GM18519 (cell line): ENCODE results near the gene C5orf63.
"Not testable (repeated sequence)": the region's sequence is repeated elsewhere in the genome, so short reads cannot be mapped to it uniquely, and the experiment has no call there.

Experiments
- ATAC-seq: cut with Tn5 transposase; IDR thresholded peaks from one replicate; pipeline ENCODE4 v1.9.1; 2021; ENCODE audit warnings: mild to moderate bottlenecking, moderate library complexity; ENCODE audit not compliant: unreplicated experiment, low FRiP score

Gene C5orf63

DNA sequence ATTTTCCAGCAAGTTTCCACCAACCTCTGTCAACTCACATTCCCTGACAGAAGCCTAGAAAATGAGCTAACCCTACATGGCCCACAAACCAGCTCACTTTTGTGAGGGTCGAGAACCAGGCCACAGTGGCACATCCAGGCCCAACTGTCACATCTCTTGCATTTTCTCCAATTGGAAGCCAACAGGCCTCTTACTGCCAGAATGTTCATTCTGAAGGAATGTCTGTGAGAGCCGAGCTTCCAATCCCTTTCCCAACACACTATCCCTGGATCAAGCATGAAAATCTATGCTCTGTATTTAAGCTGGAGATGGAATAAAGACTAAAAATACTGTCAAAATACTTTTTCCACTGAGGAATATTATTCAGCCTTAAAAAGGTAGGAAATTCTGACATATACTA, 62.9 kb downstream of the C5orf63 start:
- no peak for ATAC-seq

DNA sequence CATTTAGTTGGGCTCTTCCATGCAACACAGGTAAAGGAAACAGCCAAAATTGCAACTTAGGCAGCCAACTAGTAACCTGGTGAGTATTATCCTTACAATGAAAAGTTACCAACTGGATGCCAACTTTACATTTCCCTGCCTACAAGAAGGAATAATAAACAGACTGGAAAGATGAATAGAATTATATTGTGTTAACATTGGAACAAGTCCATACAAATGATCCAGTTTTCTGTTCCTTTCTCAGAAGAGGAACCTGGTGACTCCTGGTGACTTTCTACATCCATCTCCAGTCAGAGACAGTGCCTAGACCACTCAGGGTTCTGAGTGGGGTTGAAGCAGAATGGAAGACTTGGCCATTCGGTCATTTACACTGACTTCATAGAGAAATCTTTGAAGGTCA, 63.5 kb downstream of the C5orf63 start:
- no peak for ATAC-seq

DNA sequence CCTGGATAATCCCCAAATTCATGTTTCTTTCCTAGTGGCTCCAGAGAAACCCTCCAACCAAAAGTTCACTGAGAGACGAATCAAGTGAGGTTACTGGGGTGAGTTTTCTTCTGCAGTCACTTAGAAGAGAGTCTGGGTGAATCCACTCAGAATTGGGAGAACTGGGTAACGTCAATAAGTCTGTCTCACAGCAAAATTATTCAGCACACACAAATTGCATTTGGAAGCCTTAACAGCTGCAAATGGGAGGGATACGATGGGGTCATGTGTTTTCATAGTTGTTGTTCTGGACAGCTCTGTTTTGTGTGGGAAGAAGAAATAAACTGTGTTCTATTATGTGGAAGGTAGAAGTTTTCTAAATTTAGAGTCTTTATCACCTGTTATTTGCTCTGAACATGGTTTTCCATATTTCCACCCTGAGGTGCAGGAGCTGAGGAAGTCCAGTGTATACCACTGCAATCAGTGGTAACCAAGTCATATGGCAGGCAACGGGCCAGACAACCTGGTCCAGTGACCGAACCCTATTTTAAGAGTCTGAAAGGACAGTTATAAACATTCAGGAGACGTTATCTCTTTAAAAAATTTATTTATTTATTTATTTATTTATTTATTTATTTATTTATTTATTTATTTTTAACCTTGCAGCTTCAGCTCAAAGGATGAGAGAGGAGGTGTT, 64.9 kb downstream of the C5orf63 start:
- ATAC-seq = no peak

GRCh38 chr5:127007522-127007921, 65.8 kb downstream of the C5orf63 start:
- no peak for ATAC-seq

DNA sequence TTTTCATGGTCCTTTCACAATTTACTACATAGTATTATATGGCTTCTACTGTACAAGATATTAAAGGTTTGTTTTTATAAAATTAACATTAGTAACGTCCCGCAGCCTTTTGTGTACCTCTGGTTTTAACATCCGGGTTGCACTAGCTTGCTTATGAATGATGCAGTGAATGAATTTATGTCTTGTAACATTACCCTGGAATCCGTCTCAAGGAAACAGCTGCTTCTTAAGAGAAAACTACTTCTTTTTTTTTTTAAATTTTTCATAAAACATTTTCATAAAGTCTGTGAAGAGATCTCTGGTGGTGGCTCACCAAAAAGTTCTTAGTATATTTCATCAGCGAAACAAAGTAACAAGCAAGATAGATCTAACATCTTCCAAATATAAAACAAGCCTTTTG, 66.6 kb downstream of the C5orf63 start:
- ATAC-seq = no peak

- not testable (repeated sequence) for ATAC-seq
Observed at GRCh38 chr5:127005282-127005681, 68.0 kb downstream of the C5orf63 start.

- ATAC-seq = no peak
Observed at GRCh38 chr5:127004721-127005120, 68.6 kb downstream of the C5orf63 start.

DNA sequence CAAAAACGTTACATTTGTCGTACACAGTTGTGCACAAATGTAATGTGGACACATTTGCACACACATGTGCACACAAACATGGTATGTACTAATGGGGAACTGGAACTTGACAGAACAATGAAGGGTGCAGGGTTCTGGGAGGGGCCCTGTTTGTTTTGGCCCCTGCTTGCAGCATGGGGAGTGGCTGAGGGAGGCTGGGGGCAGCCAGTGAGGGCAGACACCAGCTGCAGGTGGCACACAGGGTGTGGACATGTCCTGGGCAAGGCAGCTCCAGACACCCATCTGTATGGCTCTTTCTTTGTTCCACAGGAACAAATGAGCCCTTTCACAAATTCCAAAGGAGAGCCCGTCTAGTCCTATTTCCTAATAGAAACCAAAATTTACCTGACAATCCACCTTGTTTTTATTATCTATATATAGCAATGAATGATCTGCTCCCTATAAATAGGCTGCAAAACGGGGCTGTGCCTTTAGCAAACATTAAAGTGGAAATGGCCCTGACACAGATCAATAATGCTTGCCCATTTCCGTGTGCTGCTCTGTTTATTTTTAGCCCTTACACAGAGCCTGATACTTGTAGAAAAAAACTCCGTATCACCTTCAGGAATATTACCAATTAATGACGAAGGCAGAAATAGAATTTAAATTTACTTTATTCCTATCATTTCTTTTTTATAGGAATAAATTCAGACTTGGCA, 69.4 kb downstream of the C5orf63 start:
- no peak for ATAC-seq

DNA sequence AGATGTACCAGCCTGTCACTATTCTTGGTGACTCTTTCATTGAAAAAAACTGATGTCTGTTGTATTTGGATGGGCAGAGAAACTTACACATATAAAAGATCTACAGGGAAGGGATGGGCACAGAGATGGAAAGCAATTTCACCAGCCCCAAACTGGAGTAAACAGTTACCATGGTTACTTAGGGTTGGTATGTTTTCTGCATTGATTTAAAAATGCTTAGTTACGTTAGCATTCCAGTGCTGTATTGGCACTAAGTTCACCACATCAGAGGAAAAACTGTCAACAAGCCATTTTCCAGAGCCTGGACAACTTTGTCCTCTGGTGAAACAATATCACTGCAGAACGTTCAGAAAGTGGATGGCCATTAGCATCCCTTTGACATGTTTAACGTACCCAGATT, 70.9 kb downstream of the C5orf63 start:
- no peak for ATAC-seq

- ATAC-seq = no peak
Observed at GRCh38 chr5:127001621-127002296, 71.5 kb downstream of the C5orf63 start.
